Ishikawa (cell line): Measurements from ENCODE around the gene SORBS2.

Experiments
- CEBPB ChIP-seq: IDR thresholded peaks from 2 replicates; pipeline ENCODE4 v1.6.1; 2012
- CREB1 ChIP-seq: IDR thresholded peaks from 2 replicates; pipeline ENCODE4 v1.6.1; 2012; ENCODE audit warnings: low read depth
- EGR1 ChIP-seq: IDR thresholded peaks from 2 replicates; pipeline ENCODE4 v1.6.1; 2012
- EP300 ChIP-seq: IDR thresholded peaks from 2 replicates; pipeline ENCODE4 v1.6.1; 2012; ENCODE audit warnings: borderline replicate concordance
- FOXM1 ChIP-seq: IDR thresholded peaks from 2 replicates; pipeline ENCODE4 v1.6.1; 2012; ENCODE audit warnings: low read depth, borderline replicate concordance
- MAX ChIP-seq: IDR thresholded peaks from 2 replicates; pipeline ENCODE4 v1.6.1; 2012
- NFIC ChIP-seq: IDR thresholded peaks from 2 replicates; pipeline ENCODE4 v1.6.1; 2012
- RAD21 ChIP-seq: IDR thresholded peaks from 2 replicates; pipeline ENCODE4 v1.6.1; 2012; ENCODE audit warnings: low read depth
- REST ChIP-seq: IDR thresholded peaks from 2 replicates; pipeline ENCODE4 v1.6.1; 2012; ENCODE audit warnings: low read depth, mild to moderate bottlenecking
- TAF1 ChIP-seq: IDR thresholded peaks from 2 replicates; pipeline ENCODE4 v1.6.1; 2012; ENCODE audit warnings: low read depth, mild to moderate bottlenecking
- TCF12 ChIP-seq: IDR thresholded peaks from 2 replicates; pipeline ENCODE4 v1.6.1; 2012; ENCODE audit warnings: low read depth
- TEAD4 ChIP-seq: IDR thresholded peaks from 2 replicates; pipeline ENCODE4 v1.6.1; 2012
- USF1 ChIP-seq: IDR thresholded peaks from 2 replicates; pipeline ENCODE4 v1.6.1; 2012
- YY1 ChIP-seq: IDR thresholded peaks from 2 replicates; pipeline ENCODE4 v1.6.1; 2012; ENCODE audit warnings: low read depth
- ZBTB7A ChIP-seq: IDR thresholded peaks from 2 replicates; pipeline ENCODE4 v1.6.1; 2012; ENCODE audit warnings: low read depth

SORBS2 gene

GRCh38 chr4:185552254-185552653, 259.7 kb downstream of the SORBS2 start:
- TF ChIP-seq TEAD4, result no peak
- no peak for TF ChIP-seq TCF12
- no peak for TF ChIP-seq USF1
- TF ChIP-seq EP300, result no peak
- no peak for TF ChIP-seq CEBPB

- TF ChIP-seq EGR1, result no peak
- TF ChIP-seq EP300, result no peak
- TF ChIP-seq TAF1, result no peak
- TF ChIP-seq NFIC, result no peak
- no peak for TF ChIP-seq RAD21
- no peak for TF ChIP-seq ZBTB7A
- TF ChIP-seq TEAD4, result no peak
Measured at GRCh38 chr4:185550933-185551332, 261.1 kb downstream of the SORBS2 start.

GRCh38 chr4:185549095-185549639, 262.8 kb downstream of the SORBS2 start:
- no peak for TF ChIP-seq FOXM1

GRCh38 chr4:185548587-185548986, 263.4 kb downstream of the SORBS2 start:
- TF ChIP-seq FOXM1, result no peak
- no peak for TF ChIP-seq TEAD4
- TF ChIP-seq ZBTB7A, result no peak
- TF ChIP-seq MAX, result no peak
- no peak for TF ChIP-seq NFIC
- no peak for TF ChIP-seq CEBPB
- TF ChIP-seq YY1, result no peak
- TF ChIP-seq EGR1, result no peak
- no peak for TF ChIP-seq USF1
- no peak for TF ChIP-seq TAF1
- no peak for TF ChIP-seq RAD21

GRCh38 chr4:185546335-185546734, 265.7 kb downstream of the SORBS2 start:
- TF ChIP-seq USF1, result no peak
- TF ChIP-seq RAD21, result no peak
- no peak for TF ChIP-seq NFIC
- no peak for TF ChIP-seq MAX
- no peak for TF ChIP-seq CEBPB
- no peak for TF ChIP-seq TCF12
- no peak for TF ChIP-seq TEAD4
- no peak for TF ChIP-seq TAF1
- TF ChIP-seq EGR1, result no peak
- no peak for TF ChIP-seq YY1
- TF ChIP-seq REST, result no peak
- no peak for TF ChIP-seq FOXM1
- no peak for TF ChIP-seq CREB1
- no peak for TF ChIP-seq ZBTB7A
- no peak for TF ChIP-seq EP300

GRCh38 chr4:185542626-185543315, 269.2 kb downstream of the SORBS2 start:
- no peak for TF ChIP-seq TEAD4
- TF ChIP-seq CEBPB, result no peak
- TF ChIP-seq NFIC, result no peak
- no peak for TF ChIP-seq CREB1
- no peak for TF ChIP-seq RAD21
- TF ChIP-seq TCF12, result no peak
- no peak for TF ChIP-seq USF1
- TF ChIP-seq YY1, result no peak
- no peak for TF ChIP-seq MAX
- TF ChIP-seq EP300, result no peak
- no peak for TF ChIP-seq EGR1
- TF ChIP-seq FOXM1, result no peak
- no peak for TF ChIP-seq REST
- TF ChIP-seq TAF1, result no peak
- TF ChIP-seq ZBTB7A, result no peak
